GM12864 (cell line): ENCODE measurements around the gene NSUN3.
"Not testable (repeated sequence)": the region's sequence is repeated elsewhere in the genome, so short reads cannot be mapped to it uniquely, and the experiment has no call there.

Source experiments
- DNase-seq: peaks from one replicate; pipeline ENCODE4 v3.0.0-alpha.2; 2011; ENCODE audit warnings: low read depth
- H3K4me3 ChIP-seq: 2 replicates; pipeline ENCODE4 v1.5.1; 2011; ENCODE audit warnings: mild to moderate bottlenecking, low read depth, low read length, control low read depth
- CTCF ChIP-seq: IDR thresholded peaks from 2 replicates; pipeline ENCODE4 v1.5.1; 2011; ENCODE audit warnings: low read depth, mild to moderate bottlenecking, moderate library complexity, low read length, control low read depth, inconsistent platforms; ENCODE audit errors: missing control alignments

Gene NSUN3

GRCh38 chr3:94101860-94102259 is 39.0 kb downstream of the NSUN3 start:
- DNase-seq = no peak
- TF ChIP-seq CTCF = no peak
- H3K4me3 ChIP-seq = no peak overlapping the region

- no peak for TF ChIP-seq CTCF
- no peak overlapping the region for H3K4me3 ChIP-seq
- DNase-seq = no peak
Measured at GRCh38 chr3:94106268-94106667, 43.4 kb downstream of the NSUN3 start.

GRCh38 chr3:94110232-94110631 is 47.4 kb downstream of the NSUN3 start:
- not testable (repeated sequence) for DNase-seq, H3K4me3 ChIP-seq

- DNase-seq = no peak
- no peak overlapping the region for H3K4me3 ChIP-seq
- no peak for TF ChIP-seq CTCF
Measured at GRCh38 chr3:94110854-94111253, 48.0 kb downstream of the NSUN3 start.

- DNase-seq = no peak
- TF ChIP-seq CTCF = no peak
- H3K4me3 ChIP-seq = no peak overlapping the region
Measured at GRCh38 chr3:94114666-94115065, 51.8 kb downstream of the NSUN3 start.

- TF ChIP-seq CTCF = no peak
- H3K4me3 ChIP-seq = no peak overlapping the region
- DNase-seq = no peak
Measured at GRCh38 chr3:94115482-94115881, 52.6 kb downstream of the NSUN3 start.

GRCh38 chr3:94117729-94118128 is 54.9 kb downstream of the NSUN3 start:
- H3K4me3 ChIP-seq = no peak overlapping the region
- DNase-seq = no peak
- no peak for TF ChIP-seq CTCF

- no peak for TF ChIP-seq CTCF
- no peak overlapping the region for H3K4me3 ChIP-seq
- DNase-seq = no peak
Measured at GRCh38 chr3:94118390-94118789, 55.5 kb downstream of the NSUN3 start.
